Right renal pelvis (tissue), 4 donors: ENCODE data around the gene NAT10. TPM values are rescaled to one million over a fixed set of nuclear protein-coding genes. Genes with fewer than 3 reads are reported as not detected.
"Not testable (repeated sequence)": the region's sequence is repeated elsewhere in the genome, so short reads cannot be mapped to it uniquely, and the experiment has no call there.

Source experiments
- DNase-seq, 4 donors: peaks; one replicate each; pipeline ENCODE4 v3.0.0-alpha.2; 2013; ENCODE audit warnings: low read depth in 4 of 4, low spot score in 3 of 4, missing footprints in 1 of 4
- polyA plus RNA-seq, 4 donors: library from polyadenylated mRNA; unstranded; fragments of 120-200 nt; gene quantifications; one replicate each; pipeline ENCODE4 v1.2.1, GENCODE V29; 2013; ENCODE audit not compliant: insufficient read length in 4 of 4

Gene NAT10
- 10 to 100 TPM; 49.9 to 51.9 (median 50.4) TPM for polyA plus RNA-seq

GRCh38 chr11:34105079-34105956, at the start of gene NAT10:
NAT10 (plus strand) TSS chr11:34105629; CDS start chr11:34108226, 2,597 bp downstream.
- peak; percentile 96 to 98 (median 98) for DNase-seq

- DNase-seq = no peak
These were observed 48.8 kb upstream of the NAT10 start for GRCh38 chr11:34056672-34057071.

GRCh38 chr11:34063061-34063795, 42.2 kb upstream of the NAT10 start:
- no peak for DNase-seq

GRCh38 chr11:34064291-34064690, 41.1 kb upstream of the NAT10 start:
- no peak for DNase-seq

- DNase-seq = no peak
These were observed 39.8 kb upstream of the NAT10 start for GRCh38 chr11:34065505-34066203.

GRCh38 chr11:34066766-34067165, 38.7 kb upstream of the NAT10 start:
- not testable (repeated sequence) for DNase-seq

GRCh38 chr11:34067383-34068065, 37.9 kb upstream of the NAT10 start:
- DNase-seq = no peak

GRCh38 chr11:34068111-34068510, 37.3 kb upstream of the NAT10 start:
- no peak for DNase-seq

- DNase-seq = not testable (repeated sequence)
These were observed 34.1 kb upstream of the NAT10 start for GRCh38 chr11:34071306-34071705.

GRCh38 chr11:34072041-34072440, 33.4 kb upstream of the NAT10 start:
- DNase-seq = no peak

GRCh38 chr11:34072832-34073231, 32.6 kb upstream of the NAT10 start:
- DNase-seq = no peak

GRCh38 chr11:34074391-34074790, 31.0 kb upstream of the NAT10 start:
- DNase-seq = no peak

GRCh38 chr11:34075178-34075820, 30.1 kb upstream of the NAT10 start:
- no peak for DNase-seq

- no peak for DNase-seq
These were observed 24.8 kb upstream of the NAT10 start for GRCh38 chr11:34080609-34081008.

- DNase-seq = no peak
These were observed 20.8 kb upstream of the NAT10 start for GRCh38 chr11:34084637-34085036.

GRCh38 chr11:34086554-34087283, 18.7 kb upstream of the NAT10 start:
- no peak for DNase-seq

GRCh38 chr11:34091825-34092224, 13.6 kb upstream of the NAT10 start:
- DNase-seq = no peak

GRCh38 chr11:34094900-34095299, 10.5 kb upstream of the NAT10 start:
- DNase-seq = not testable (repeated sequence)

- no peak for DNase-seq
These were observed 6.6 kb upstream of the NAT10 start for GRCh38 chr11:34098813-34099212.
